ENCODE results near the gene RNU7-1.

- TF ChIP-seq POLR2AphosphoS2 (conservative IDR thresholded peaks at IDR 0.05; ENCODE audit: low read length): no peak
- no peak for TF ChIP-seq CTCF (IDR thresholded peaks at IDR 0.05)
- TF ChIP-seq EHMT2 (IDR thresholded peaks at IDR 0.05; ENCODE audit: low read depth): no peak
- no peak for TF ChIP-seq CEBPB (IDR thresholded peaks at IDR 0.05)
- TF ChIP-seq POLR2A (IDR thresholded peaks at IDR 0.05; ENCODE audit: low read length): no peak
- TF ChIP-seq NPAS2 (CRISPR knock-in tag; IDR thresholded peaks at IDR 0.05; ENCODE audit: borderline replicate concordance): no peak
- no peak for TF ChIP-seq KDM1A (IDR thresholded peaks at IDR 0.05; ENCODE audit: low read depth)
- no peak for TF ChIP-seq RAD21 (conservative IDR thresholded peaks at IDR 0.05 in 1 of 2, IDR thresholded peaks at IDR 0.05 in 1 of 2)
- TF ChIP-seq CHD4 (IDR thresholded peaks at IDR 0.05; ENCODE audit: borderline replicate concordance): no peak
- no peak for TF ChIP-seq RFX5 (IDR thresholded peaks at IDR 0.05)
- no peak for TF ChIP-seq NFE2L2 (conservative IDR thresholded peaks at IDR 0.05; ENCODE audit: low read length)
- no peak for TF ChIP-seq ZFP36 (IDR thresholded peaks at IDR 0.05; ENCODE audit: borderline replicate concordance, partially characterized antibody)
These were observed 31.3 kb upstream of the RNU7-1 start for GRCh38 chr12:6912164-6912935.

Measured in A549 (cell line).